HepG2 (cell line): ENCODE results near the gene HMGCS2. TPM values are rescaled to one million over a fixed set of nuclear protein-coding genes. Genes with fewer than 3 reads are reported as not detected.

Experiments
- AGO2 ChIP-seq: fragments of 200-400 bp; formaldehyde crosslinking; optimal IDR thresholded peaks from 2 replicates; pipeline ENCODE3; 2017; ENCODE audit warnings: mild to moderate bottlenecking, low read depth, low read length, moderate library complexity
- HNF4A ChIP-seq: sonication (generic); formaldehyde crosslinking; IDR thresholded peaks from 2 replicates; pipeline ENCODE4 v1.4.0; 2020; ENCODE audit warnings: missing genetic modification reagents
- MXD4 ChIP-seq: IDR thresholded peaks from 2 replicates; pipeline ENCODE4 v1.6.1; 2016; ENCODE audit warnings: mild to moderate bottlenecking, missing biosample characterization, missing genetic modification reagents
- MZF1 ChIP-seq: sonication (generic); formaldehyde crosslinking; IDR thresholded peaks from 2 replicates; pipeline ENCODE4 v1.8.1; 2023; ENCODE audit warnings: mild to moderate bottlenecking, missing genetic modification reagents, borderline replicate concordance
- NBN ChIP-seq: fragments of 450-650 bp; conservative IDR thresholded peaks from 2 replicates; pipeline ENCODE4 v1.6.1; 2017
- NCOR1 ChIP-seq: fragments of 200-600 bp; sonication (generic); IDR thresholded peaks from 2 replicates; pipeline ENCODE4 v1.7.0; 2017; ENCODE audit warnings: antibody characterized with exemption, low read length, borderline replicate concordance
- NFIC ChIP-seq: IDR thresholded peaks from 2 replicates; pipeline ENCODE4 v1.6.1; 2012; ENCODE audit warnings: mild to moderate bottlenecking, low read length, inconsistent platforms
- NR3C1 ChIP-seq: sonication (generic); formaldehyde crosslinking; IDR thresholded peaks from 2 replicates; pipeline ENCODE4 v1.4.0; 2020; ENCODE audit warnings: missing genetic modification reagents
- RBM22 ChIP-seq: fragments of 200-400 bp; formaldehyde crosslinking; optimal IDR thresholded peaks from 2 replicates; pipeline ENCODE3; 2017; ENCODE audit warnings: mild to moderate bottlenecking, low read length, moderate library complexity
- RXRB ChIP-seq: IDR thresholded peaks from 2 replicates; pipeline ENCODE4 v1.6.1; 2016; ENCODE audit warnings: borderline replicate concordance, missing genetic modification reagents, missing compliant biosample characterization
- TBL1XR1 ChIP-seq: fragments of 150-350 bp; IDR thresholded peaks from 2 replicates; pipeline ENCODE4 v1.6.1; 2014; ENCODE audit warnings: borderline replicate concordance, low read length; ENCODE audit not compliant: partially characterized antibody
- THAP11 ChIP-seq: IDR thresholded peaks from 2 replicates; pipeline ENCODE4 v1.6.1; 2016; ENCODE audit warnings: missing biosample characterization, missing genetic modification reagents
- ZFYVE20 ChIP-seq: sonication (generic); formaldehyde crosslinking; IDR thresholded peaks from 2 replicates; pipeline ENCODE4 v1.8.0; 2023; ENCODE audit warnings: low read depth, mild to moderate bottlenecking, moderate library complexity, missing genetic modification reagents, borderline replicate concordance
- ZNF234 ChIP-seq: sonication (generic); formaldehyde crosslinking; conservative IDR thresholded peaks from 2 replicates; pipeline ENCODE4 v1.5.1; 2020; ENCODE audit warnings: mild to moderate bottlenecking, missing genetic modification reagents
- ZNF891 ChIP-seq: sonication (generic); formaldehyde crosslinking; IDR thresholded peaks from 2 replicates; pipeline ENCODE4 v1.5.0; 2020; ENCODE audit warnings: mild to moderate bottlenecking, missing genetic modification reagents
- ZSCAN25 ChIP-seq: sonication (generic); formaldehyde crosslinking; IDR thresholded peaks from 2 replicates; pipeline ENCODE4 v1.8.0; 2022; ENCODE audit warnings: mild to moderate bottlenecking, missing genetic modification reagents
- polyA plus RNA-seq, 8 experiments: library from polyadenylated mRNA; depleted of rRNA in 3 of 8; stranded (reverse) in 7 of 8; unstranded in 1 of 8; fragments of >200 nt; fragmentation: Illumina TruSeq in 4 of 8; extraction: Trizol in 4 of 8; gene quantifications; 2 replicates each; pipeline versions ENCODE4 v1.2.1 to v1.2.3, GENCODE V29; 2011 to 2016; ENCODE audit warnings: low read depth in 4 of 8, missing spikeins in 1 of 8, mixed read lengths in 1 of 8; ENCODE audit not compliant: insufficient read depth in 1 of 8
- total RNA-seq, 5 experiments: library from RNA; depleted of rRNA; stranded (reverse); fragments of >200 nt; fragmentation: Illumina TruSeq; extraction: Trizol; gene quantifications; 2 replicates each; pipeline ENCODE4 v1.2.3, GENCODE V29; 2016; ENCODE audit warnings: low read depth in 1 of 5
- TF ChIP-seq, protein P1 (sequence below): sonication (generic); formaldehyde crosslinking; conservative IDR thresholded peaks from 2 replicates; pipeline ENCODE4 v1.4.0; 2020; ENCODE audit warnings: mild to moderate bottlenecking, missing genetic modification reagents, moderate library complexity
- TF ChIP-seq, protein P2 (sequence below): sonication (generic); formaldehyde crosslinking; IDR thresholded peaks from 2 replicates; pipeline ENCODE4 v1.4.0; 2020; ENCODE audit warnings: missing genetic modification reagents
- TF ChIP-seq, protein P3 (sequence below): sonication (generic); formaldehyde crosslinking; IDR thresholded peaks from 2 replicates; pipeline ENCODE4 v1.8.0; 2022; ENCODE audit warnings: mild to moderate bottlenecking, missing genetic modification reagents, moderate library complexity
- TF ChIP-seq, protein P4 (sequence below): IDR thresholded peaks from 2 replicates; pipeline ENCODE4 v1.4.0; 2020; ENCODE audit warnings: mild to moderate bottlenecking, missing genetic modification reagents
- TF ChIP-seq, protein P5 (sequence below): sonication (generic); formaldehyde crosslinking; IDR thresholded peaks from 2 replicates; pipeline ENCODE4 v1.4.0; 2020; ENCODE audit warnings: missing genetic modification reagents

Gene HMGCS2
- total and polyA plus RNA-seq, 2 of the 13 experiments (the other 11 are each of a cell fraction or from before 2014, with no cell fraction given), result 0.44 to 1.5 TPM

DNA sequence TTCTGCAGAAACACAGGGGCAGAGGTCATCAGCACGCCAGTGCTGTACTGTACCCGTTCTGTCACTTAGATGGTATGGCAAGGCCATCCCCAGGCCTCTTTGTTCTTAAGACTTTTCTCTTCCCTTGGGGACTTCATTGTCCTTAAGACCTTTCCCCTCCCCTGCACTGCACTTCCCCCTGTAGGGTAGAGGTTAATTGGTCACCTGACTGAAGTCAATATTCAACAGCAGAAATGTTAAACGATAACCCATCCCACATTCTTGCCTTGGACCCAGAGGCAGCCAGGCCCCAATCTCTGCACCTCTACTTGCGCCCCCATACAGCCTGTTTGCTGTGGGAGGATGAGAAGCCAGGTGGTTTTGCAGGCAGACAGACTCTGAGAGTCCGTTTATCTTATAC, 46.8 kb downstream of the HMGCS2 start (continued):
- TF ChIP-seq, protein P1, sequence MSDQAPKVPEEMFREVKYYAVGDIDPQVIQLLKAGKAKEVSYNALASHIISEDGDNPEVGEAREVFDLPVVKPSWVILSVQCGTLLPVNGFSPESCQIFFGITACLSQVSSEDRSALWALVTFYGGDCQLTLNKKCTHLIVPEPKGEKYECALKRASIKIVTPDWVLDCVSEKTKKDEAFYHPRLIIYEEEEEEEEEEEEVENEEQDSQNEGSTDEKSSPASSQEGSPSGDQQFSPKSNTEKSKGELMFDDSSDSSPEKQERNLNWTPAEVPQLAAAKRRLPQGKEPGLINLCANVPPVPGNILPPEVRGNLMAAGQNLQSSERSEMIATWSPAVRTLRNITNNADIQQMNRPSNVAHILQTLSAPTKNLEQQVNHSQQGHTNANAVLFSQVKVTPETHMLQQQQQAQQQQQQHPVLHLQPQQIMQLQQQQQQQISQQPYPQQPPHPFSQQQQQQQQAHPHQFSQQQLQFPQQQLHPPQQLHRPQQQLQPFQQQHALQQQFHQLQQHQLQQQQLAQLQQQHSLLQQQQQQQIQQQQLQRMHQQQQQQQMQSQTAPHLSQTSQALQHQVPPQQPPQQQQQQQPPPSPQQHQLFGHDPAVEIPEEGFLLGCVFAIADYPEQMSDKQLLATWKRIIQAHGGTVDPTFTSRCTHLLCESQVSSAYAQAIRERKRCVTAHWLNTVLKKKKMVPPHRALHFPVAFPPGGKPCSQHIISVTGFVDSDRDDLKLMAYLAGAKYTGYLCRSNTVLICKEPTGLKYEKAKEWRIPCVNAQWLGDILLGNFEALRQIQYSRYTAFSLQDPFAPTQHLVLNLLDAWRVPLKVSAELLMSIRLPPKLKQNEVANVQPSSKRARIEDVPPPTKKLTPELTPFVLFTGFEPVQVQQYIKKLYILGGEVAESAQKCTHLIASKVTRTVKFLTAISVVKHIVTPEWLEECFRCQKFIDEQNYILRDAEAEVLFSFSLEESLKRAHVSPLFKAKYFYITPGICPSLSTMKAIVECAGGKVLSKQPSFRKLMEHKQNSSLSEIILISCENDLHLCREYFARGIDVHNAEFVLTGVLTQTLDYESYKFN (CRISPR knock-in tag), result peak; percentile 51
- TF ChIP-seq RXRB (CRISPR knock-in tag) (0 out of 2 replicates have a peak, but pooled peaks have one; percentile 18), NCOR1 (no peak), ZNF891 (CRISPR knock-in tag) (no peak), ZFYVE20 (no peak), AGO2 (no peak), HNF4A (CRISPR knock-in tag) (peak; percentile 70), ZNF234 (no peak), MZF1 (CRISPR knock-in tag) (no peak), RBM22 (peak; percentile 24), THAP11 (no peak), MXD4 (CRISPR knock-in tag) (no peak), NR3C1 (CRISPR knock-in tag) (no peak), NBN (no peak), NFIC (no peak), ZSCAN25 (CRISPR knock-in tag) (no peak), TBL1XR1 (no peak)
- TF ChIP-seq, protein P2, sequence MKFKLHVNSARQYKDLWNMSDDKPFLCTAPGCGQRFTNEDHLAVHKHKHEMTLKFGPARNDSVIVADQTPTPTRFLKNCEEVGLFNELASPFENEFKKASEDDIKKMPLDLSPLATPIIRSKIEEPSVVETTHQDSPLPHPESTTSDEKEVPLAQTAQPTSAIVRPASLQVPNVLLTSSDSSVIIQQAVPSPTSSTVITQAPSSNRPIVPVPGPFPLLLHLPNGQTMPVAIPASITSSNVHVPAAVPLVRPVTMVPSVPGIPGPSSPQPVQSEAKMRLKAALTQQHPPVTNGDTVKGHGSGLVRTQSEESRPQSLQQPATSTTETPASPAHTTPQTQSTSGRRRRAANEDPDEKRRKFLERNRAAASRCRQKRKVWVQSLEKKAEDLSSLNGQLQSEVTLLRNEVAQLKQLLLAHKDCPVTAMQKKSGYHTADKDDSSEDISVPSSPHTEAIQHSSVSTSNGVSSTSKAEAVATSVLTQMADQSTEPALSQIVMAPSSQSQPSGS, result no peak
- TF ChIP-seq, protein P3, sequence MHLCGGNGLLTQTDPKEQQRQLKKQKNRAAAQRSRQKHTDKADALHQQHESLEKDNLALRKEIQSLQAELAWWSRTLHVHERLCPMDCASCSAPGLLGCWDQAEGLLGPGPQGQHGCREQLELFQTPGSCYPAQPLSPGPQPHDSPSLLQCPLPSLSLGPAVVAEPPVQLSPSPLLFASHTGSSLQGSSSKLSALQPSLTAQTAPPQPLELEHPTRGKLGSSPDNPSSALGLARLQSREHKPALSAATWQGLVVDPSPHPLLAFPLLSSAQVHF (CRISPR knock-in tag), result no peak
- TF ChIP-seq, protein P4, sequence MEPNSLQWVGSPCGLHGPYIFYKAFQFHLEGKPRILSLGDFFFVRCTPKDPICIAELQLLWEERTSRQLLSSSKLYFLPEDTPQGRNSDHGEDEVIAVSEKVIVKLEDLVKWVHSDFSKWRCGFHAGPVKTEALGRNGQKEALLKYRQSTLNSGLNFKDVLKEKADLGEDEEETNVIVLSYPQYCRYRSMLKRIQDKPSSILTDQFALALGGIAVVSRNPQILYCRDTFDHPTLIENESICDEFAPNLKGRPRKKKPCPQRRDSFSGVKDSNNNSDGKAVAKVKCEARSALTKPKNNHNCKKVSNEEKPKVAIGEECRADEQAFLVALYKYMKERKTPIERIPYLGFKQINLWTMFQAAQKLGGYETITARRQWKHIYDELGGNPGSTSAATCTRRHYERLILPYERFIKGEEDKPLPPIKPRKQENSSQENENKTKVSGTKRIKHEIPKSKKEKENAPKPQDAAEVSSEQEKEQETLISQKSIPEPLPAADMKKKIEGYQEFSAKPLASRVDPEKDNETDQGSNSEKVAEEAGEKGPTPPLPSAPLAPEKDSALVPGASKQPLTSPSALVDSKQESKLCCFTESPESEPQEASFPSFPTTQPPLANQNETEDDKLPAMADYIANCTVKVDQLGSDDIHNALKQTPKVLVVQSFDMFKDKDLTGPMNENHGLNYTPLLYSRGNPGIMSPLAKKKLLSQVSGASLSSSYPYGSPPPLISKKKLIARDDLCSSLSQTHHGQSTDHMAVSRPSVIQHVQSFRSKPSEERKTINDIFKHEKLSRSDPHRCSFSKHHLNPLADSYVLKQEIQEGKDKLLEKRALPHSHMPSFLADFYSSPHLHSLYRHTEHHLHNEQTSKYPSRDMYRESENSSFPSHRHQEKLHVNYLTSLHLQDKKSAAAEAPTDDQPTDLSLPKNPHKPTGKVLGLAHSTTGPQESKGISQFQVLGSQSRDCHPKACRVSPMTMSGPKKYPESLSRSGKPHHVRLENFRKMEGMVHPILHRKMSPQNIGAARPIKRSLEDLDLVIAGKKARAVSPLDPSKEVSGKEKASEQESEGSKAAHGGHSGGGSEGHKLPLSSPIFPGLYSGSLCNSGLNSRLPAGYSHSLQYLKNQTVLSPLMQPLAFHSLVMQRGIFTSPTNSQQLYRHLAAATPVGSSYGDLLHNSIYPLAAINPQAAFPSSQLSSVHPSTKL, result no peak
- TF ChIP-seq, protein P5, sequence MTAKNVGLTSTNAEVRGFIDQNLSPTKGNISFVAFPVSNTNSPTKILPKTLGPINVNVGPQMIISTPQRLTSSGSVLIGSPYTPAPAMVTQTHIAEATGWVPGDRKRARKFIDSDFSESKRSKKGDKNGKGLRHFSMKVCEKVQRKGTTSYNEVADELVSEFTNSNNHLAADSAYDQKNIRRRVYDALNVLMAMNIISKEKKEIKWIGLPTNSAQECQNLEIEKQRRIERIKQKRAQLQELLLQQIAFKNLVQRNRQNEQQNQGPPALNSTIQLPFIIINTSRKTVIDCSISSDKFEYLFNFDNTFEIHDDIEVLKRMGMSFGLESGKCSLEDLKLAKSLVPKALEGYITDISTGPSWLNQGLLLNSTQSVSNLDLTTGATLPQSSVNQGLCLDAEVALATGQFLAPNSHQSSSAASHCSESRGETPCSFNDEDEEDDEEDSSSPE (CRISPR knock-in tag), result no peak
